ENCODE data around the gene DHPS. TPM values are rescaled to one million over a fixed set of nuclear protein-coding genes. Genes with fewer than 3 reads are reported as not detected.
A peak's percentile ranks its signal among the peaks of the same experiment; 100 is the strongest.

Gene DHPS
- total and polyA plus RNA-seq, 2 of the 13 experiments (the other 11 are each of a cell fraction or from before 2014, with no cell fraction given): 43.3 to 84.3 TPM

DNA sequence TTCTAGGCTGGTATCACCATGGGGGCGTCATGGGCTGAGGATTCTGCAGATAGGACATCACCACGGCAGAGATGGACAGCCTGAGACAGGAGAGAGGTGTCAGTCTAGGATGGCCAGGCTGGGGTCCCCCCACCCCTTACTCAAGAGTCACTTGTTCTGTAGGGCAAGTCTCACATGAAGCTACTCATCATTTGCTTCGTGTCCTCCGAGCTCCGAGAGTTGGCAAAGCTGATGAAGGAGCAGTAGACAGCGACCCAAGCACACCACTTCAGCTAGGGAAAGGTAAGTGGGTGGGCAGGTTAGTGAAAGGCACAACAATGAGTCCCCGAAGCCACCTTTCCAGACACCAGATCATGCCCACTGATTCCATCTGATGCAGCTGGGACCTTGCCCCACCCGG, 13.3 kb downstream of the DHPS start:
- no peaks in the 10 kb centered on the region for H4K20me1 ChIP-seq (ENCODE audit: insufficient read depth, low read length)
- POLR2A ChIA-PET: interaction anchor here (1.6 to 1.9 kb wide), 6 partner anchors 10 to 172 kb away, joined by 3 to 16 read pairs (median 4); partner anchors contain the start of genes DHPS, GET3, ZNF490 and ZNF791
- no peak for FAIRE-seq
- DNase-seq (ENCODE audit: low spot score): no peak
- intact Hi-C loops (cut with micrococcal nuclease; ENCODE audit: unreplicated experiment): no loop called here
- CTCF ChIA-PET (ENCODE audit: low intra/inter-chr PET ratio, low total read pairs): no interaction called here
- H3K36me3 ChIP-seq (replicated peaks in 1 of 2; ENCODE audit: control insufficient read depth in 1 of 2, insufficient read depth in 2 of 2, low read length in 2 of 2): peaks cover 4 to 8% of the 10 kb centered on the region in 2 experiments; a peak in 3 of 5 replicates
- H3K9ac ChIP-seq (ENCODE audit: insufficient read depth, low read depth, low read length): peak overlapping the region; percentile 93
- H3K4me3 ChIP-seq (replicated peaks in 1 of 3; ENCODE audit: insufficient read depth in 1 of 3, low read depth in 2 of 3, low read length in 3 of 3): peak overlapping the region; percentile 77 to 96 (median 96)
- H3K9me3 ChIP-seq (ENCODE audit: low read length): no peaks in the 10 kb centered on the region
- ATAC-seq: no peak
- 69% methylated on average over 6 of the region's 8 CpGs for WGBS (ENCODE audit: low lambda C conversion rate)
- peak overlapping the region; percentile 97 for H3K4me2 ChIP-seq (ENCODE audit: low read depth, low read length)
- peaks cover 34% of the 10 kb centered on the region for H3K79me2 ChIP-seq (ENCODE audit: insufficient read depth, low read length)
- TF ChIP-seq, protein P1, sequence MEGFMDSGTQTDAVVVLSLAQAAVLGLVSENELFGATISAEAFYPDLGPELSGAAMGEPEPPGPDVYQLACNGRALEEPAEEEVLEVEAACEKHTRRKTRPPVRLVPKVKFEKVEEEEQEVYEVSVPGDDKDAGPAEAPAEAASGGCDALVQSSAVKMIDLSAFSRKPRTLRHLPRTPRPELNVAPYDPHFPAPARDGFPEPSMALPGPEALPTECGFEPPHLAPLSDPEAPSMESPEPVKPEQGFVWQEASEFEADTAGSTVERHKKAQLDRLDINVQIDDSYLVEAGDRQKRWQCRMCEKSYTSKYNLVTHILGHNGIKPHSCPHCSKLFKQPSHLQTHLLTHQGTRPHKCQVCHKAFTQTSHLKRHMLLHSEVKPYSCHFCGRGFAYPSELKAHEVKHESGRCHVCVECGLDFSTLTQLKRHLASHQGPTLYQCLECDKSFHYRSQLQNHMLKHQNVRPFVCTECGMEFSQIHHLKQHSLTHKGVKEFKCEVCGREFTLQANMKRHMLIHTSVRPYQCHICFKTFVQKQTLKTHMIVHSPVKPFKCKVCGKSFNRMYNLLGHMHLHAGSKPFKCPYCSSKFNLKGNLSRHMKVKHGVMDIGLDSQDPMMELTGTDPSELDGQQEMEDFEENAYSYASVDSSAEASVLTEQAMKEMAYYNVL (CRISPR knock-in tag; IDR thresholded peaks at IDR 0.05; ENCODE audit: borderline replicate concordance): no peak
- TF ChIP-seq, protein P2, sequence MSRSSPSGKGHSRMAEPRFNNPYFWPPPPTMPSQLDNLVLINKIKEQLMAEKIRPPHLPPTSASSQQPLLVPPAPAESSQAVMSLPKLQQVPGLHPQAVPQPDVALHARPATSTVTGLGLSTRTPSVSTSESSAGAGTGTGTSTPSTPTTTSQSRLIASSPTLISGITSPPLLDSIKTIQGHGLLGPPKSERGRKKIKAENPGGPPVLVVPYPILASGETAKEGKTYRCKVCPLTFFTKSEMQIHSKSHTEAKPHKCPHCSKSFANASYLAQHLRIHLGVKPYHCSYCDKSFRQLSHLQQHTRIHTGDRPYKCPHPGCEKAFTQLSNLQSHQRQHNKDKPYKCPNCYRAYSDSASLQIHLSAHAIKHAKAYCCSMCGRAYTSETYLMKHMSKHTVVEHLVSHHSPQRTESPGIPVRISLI (CRISPR knock-in tag; IDR thresholded peaks at IDR 0.05; ENCODE audit: borderline replicate concordance): no peak
- TF ChIP-seq PITX1 (CRISPR knock-in tag; IDR thresholded peaks at IDR 0.05): no peak
- TF ChIP-seq ZNF136 (CRISPR knock-in tag; IDR thresholded peaks at IDR 0.05; ENCODE audit: low read depth): no peak
- TF ChIP-seq GATA4 (IDR thresholded peaks at IDR 0.05; ENCODE audit: borderline replicate concordance, low read depth): no peak
- TF ChIP-seq AHR (CRISPR knock-in tag; IDR thresholded peaks at IDR 0.05): no peak
- TF ChIP-seq FOXJ3 (CRISPR knock-in tag; IDR thresholded peaks at IDR 0.05; ENCODE audit: borderline replicate concordance): no peak
- TF ChIP-seq RCOR2 (CRISPR knock-in tag; IDR thresholded peaks at IDR 0.05): no peak
- TF ChIP-seq ZFY (CRISPR knock-in tag; IDR thresholded peaks at IDR 0.05): no peak
- no peak for TF ChIP-seq ZNF207 (IDR thresholded peaks at IDR 0.05; ENCODE audit: borderline replicate concordance)
- no peak for TF ChIP-seq ZNF430 (CRISPR knock-in tag; IDR thresholded peaks at IDR 0.05)
- TF ChIP-seq ZKSCAN1 (IDR thresholded peaks at IDR 0.05; ENCODE audit: low read length): no peak
- TF ChIP-seq ZNF546 (CRISPR knock-in tag; conservative IDR thresholded peaks at IDR 0.05): no peak
- TF ChIP-seq RELA (CRISPR knock-in tag; IDR thresholded peaks at IDR 0.05): no peak
- no peak for TF ChIP-seq ZNF431 (CRISPR knock-in tag; IDR thresholded peaks at IDR 0.05; ENCODE audit: borderline replicate concordance, low read depth)
- TF ChIP-seq MAFK (conservative IDR thresholded peaks at IDR 0.05 in 1 of 2, IDR thresholded peaks at IDR 0.05 in 1 of 2; ENCODE audit: low read length in 2 of 2): no peak
- TF ChIP-seq ZNF780A (CRISPR knock-in tag; IDR thresholded peaks at IDR 0.05): no peak
- H3K27me3 ChIP-seq (ENCODE audit: control insufficient read depth in 1 of 2, insufficient read depth in 2 of 2, low read length in 2 of 2): no peaks in the 10 kb centered on the region; a peak in 1 of 5 replicates
- peak overlapping the region; percentile 88 for H3K27ac ChIP-seq (ENCODE audit: extremely low read length, insufficient read depth, low read length)
- no TSS peak for BruUV-seq (replicated peaks)
- no peak overlapping the region for H2AFZ ChIP-seq (ENCODE audit: low read length)
- H3K4me1 ChIP-seq (ENCODE audit: insufficient read depth, low read length): peaks cover 43% of the 10 kb centered on the region
- in situ Hi-C loops (cut with HindIII; ENCODE audit: extremely low pct_ligation_motif_present, low pct_unique_long_range_greater_than_20kb): no loop called here
